Gastroesophageal sphincter (tissue), 4 donors: ENCODE results near the gene SOX6. TPM values are rescaled to one million over a fixed set of nuclear protein-coding genes. Genes with fewer than 3 reads are reported as not detected.

Experiments used
- ATAC-seq: fragments of 150-250 bp; one replicate; pipeline ENCODE4 v1.9.1; 2016; ENCODE audit warnings: mild to moderate bottlenecking, moderate library complexity
- H3K27ac ChIP-seq, 4 donors: fragments of 200-600 bp; sonication (generic) in 3 of 4; 1 replicate in 3 of 4; 2 replicates in 1 of 4; pipeline ENCODE4 v1.5.1; 2016 to 2019
- H3K27me3 ChIP-seq: fragments of 200-600 bp; sonication (generic); one replicate; pipeline ENCODE4 v1.5.1; 2019
- H3K36me3 ChIP-seq, 2 donors: fragments of 200-600 bp; sonication (generic); one replicate each; pipeline ENCODE4 v1.5.1; 2019; ENCODE audit warnings: control low read depth in 1 of 2
- H3K4me1 ChIP-seq, 3 donors: fragments of 200-600 bp; sonication (generic); 1 replicate in 2 of 3; 2 replicates in 1 of 3; pipeline ENCODE4 v1.5.1; 2016 to 2019; ENCODE audit warnings: control low read depth in 2 of 3
- H3K4me3 ChIP-seq, 2 donors: fragments of 200-600 bp; sonication (generic); one replicate each; pipeline ENCODE4 v1.5.1; 2019; ENCODE audit warnings: mild to moderate bottlenecking in 1 of 2, moderate library complexity in 1 of 2
- H3K9me3 ChIP-seq, 3 donors: fragments of 200-600 bp; sonication (generic); one replicate each; pipeline ENCODE4 v1.5.1; 2017 to 2019; ENCODE audit warnings: control low read depth in 2 of 3
- CTCF ChIP-seq, 4 experiments: fragments of 200-600 bp in 2 of 4; fragments of 450-650 bp in 2 of 4; sonication (generic) in 1 of 4; IDR thresholded peaks; one replicate each; pipeline ENCODE4 v1.5.1; 2017 to 2019; ENCODE audit warnings: antibody characterized with exemption in 4 of 4, mild to moderate bottlenecking in 2 of 4, moderate library complexity in 2 of 4
- EP300 ChIP-seq: sonication (generic); formaldehyde crosslinking; IDR thresholded peaks from one replicate; pipeline ENCODE4 v1.6.1; 2017; ENCODE audit warnings: antibody characterized with exemption, mild to moderate bottlenecking
- POLR2A ChIP-seq, 2 donors: fragments of 450-650 bp; IDR thresholded peaks; one replicate each; pipeline ENCODE4 v1.6.1; 2017; ENCODE audit warnings: antibody characterized with exemption in 2 of 2, mild to moderate bottlenecking in 2 of 2, moderate library complexity in 1 of 2
- POLR2AphosphoS5 ChIP-seq: sonication (generic); formaldehyde crosslinking; IDR thresholded peaks from one replicate; pipeline ENCODE4 v1.6.1; 2017; ENCODE audit warnings: antibody characterized with exemption
- WGBS, 2 donors: methylation state at CpG; one replicate each; pipeline ENCODE4 v1.1.5; 2018; ENCODE audit warnings: low coverage in 1 of 2; 5-methylcytosine and 5-hydroxymethylcytosine counted together
- total RNA-seq, 4 donors: library from RNA; depleted of rRNA; stranded (reverse); fragments of >200 nt; gene quantifications; one replicate each; pipeline ENCODE4 v1.1.0, GENCODE V29; 2016

Gene SOX6
- total RNA-seq, 4 donors from 2014 or later = 1.2 to 21.9 (median 6.5) TPM

GRCh38 chr11:16347928-16348685, 8.2 kb downstream of the SOX6 start:
- Histone ChIP-seq H3K4me1 (no peaks in the 10 kb centered on the region), H3K36me3 (no peaks in the 10 kb centered on the region), H3K27ac (no peak overlapping the region), H3K9me3 (no peaks in the 10 kb centered on the region), H3K27me3 (no peaks in the 10 kb centered on the region), H3K4me3 (no peak overlapping the region)
- TF ChIP-seq POLR2AphosphoS5 (no peak), POLR2A (IDR thresholded peaks at IDR 0.05) (no peak), CTCF (IDR thresholded peaks at IDR 0.05) (no peak), EP300 (no peak)
- no peak for ATAC-seq

- WGBS, 2 donors = 63 to 67% methylated on average over 1 of the region's 1 CpG
- no peaks in the 10 kb centered on the region for H3K4me1 ChIP-seq
- no peak for ATAC-seq
These were observed 9.4 kb downstream of the SOX6 start for GRCh38 chr11:16346975-16347374.

GRCh38 chr11:16341853-16342252, 14.5 kb downstream of the SOX6 start:
- H3K4me3 ChIP-seq = no peak overlapping the region
- no peak for TF ChIP-seq POLR2AphosphoS5
- TF ChIP-seq CTCF (IDR thresholded peaks at IDR 0.05) = no peak
- no peak for TF ChIP-seq POLR2A (IDR thresholded peaks at IDR 0.05)
- TF ChIP-seq EP300 = no peak
- H3K27me3 ChIP-seq = no peaks in the 10 kb centered on the region
- no peaks in the 10 kb centered on the region for H3K36me3 ChIP-seq
- H3K27ac ChIP-seq = no peak overlapping the region
- WGBS, 2 donors = 87 to 93% methylated on average over 3 of the region's 3 CpGs
- no peak for ATAC-seq
- no peaks in the 10 kb centered on the region for H3K4me1 ChIP-seq
- no peaks in the 10 kb centered on the region for H3K9me3 ChIP-seq

More at GRCh38 chr11:16346975-16347374, 9.4 kb downstream of the SOX6 start:
- Histone ChIP-seq H3K36me3 (no peaks in the 10 kb centered on the region), H3K27me3 (no peaks in the 10 kb centered on the region), H3K27ac (no peak overlapping the region), H3K4me3 (no peak overlapping the region), H3K9me3 (no peaks in the 10 kb centered on the region)
- TF ChIP-seq CTCF (IDR thresholded peaks at IDR 0.05) = no peak
- TF ChIP-seq POLR2AphosphoS5 = no peak
- TF ChIP-seq POLR2A (IDR thresholded peaks at IDR 0.05) = no peak
- no peak for TF ChIP-seq EP300

- no peaks in the 10 kb centered on the region for H3K36me3 ChIP-seq
- no peak overlapping the region for H3K27ac ChIP-seq
- no peaks in the 10 kb centered on the region for H3K9me3 ChIP-seq
- no peaks in the 10 kb centered on the region for H3K27me3 ChIP-seq
- TF ChIP-seq CTCF (IDR thresholded peaks at IDR 0.05) = no peak
- TF ChIP-seq EP300 = no peak
- TF ChIP-seq POLR2A (IDR thresholded peaks at IDR 0.05) = no peak
- TF ChIP-seq POLR2AphosphoS5 = no peak
- WGBS, 2 donors = 35 to 60% methylated on average over 1 of the region's 1 CpG
- H3K4me1 ChIP-seq = no peaks in the 10 kb centered on the region
- H3K4me3 ChIP-seq = no peak overlapping the region
- ATAC-seq = no peak
These were observed 18.0 kb downstream of the SOX6 start for GRCh38 chr11:16338393-16338792.

- Histone ChIP-seq H3K36me3 (no peaks in the 10 kb centered on the region), H3K27me3 (no peaks in the 10 kb centered on the region), H3K4me3 (no peak overlapping the region), H3K4me1 (no peaks in the 10 kb centered on the region), H3K27ac (no peak overlapping the region), H3K9me3 (no peaks in the 10 kb centered on the region)
- 69 to 100% methylated on average over 1 of the region's 1 CpG for WGBS, 2 donors
- no peak for ATAC-seq
- no peak for TF ChIP-seq POLR2A (IDR thresholded peaks at IDR 0.05)
- TF ChIP-seq POLR2AphosphoS5 = no peak
- no peak for TF ChIP-seq EP300
- no peak for TF ChIP-seq CTCF (IDR thresholded peaks at IDR 0.05)
These were observed 18.7 kb downstream of the SOX6 start for GRCh38 chr11:16337421-16338213.
